Esophagus squamous epithelium (tissue), 4 donors: ENCODE results near the gene CTNNA2.

Source experiments
- POLR2A ChIP-seq, 4 donors: fragments of 450-650 bp; IDR thresholded peaks; one replicate each; pipeline ENCODE4 v1.6.1; 2017; ENCODE audit warnings: antibody characterized with exemption in 4 of 4, mild to moderate bottlenecking in 4 of 4, moderate library complexity in 3 of 4
- TF ChIP-seq, protein P1 (sequence below), 6 experiments: fragments of 450-650 bp in 4 of 6; fragments of 200-600 bp in 2 of 6; sonication (generic) in 2 of 6; IDR thresholded peaks; one replicate each; pipeline ENCODE4 v1.5.1; 2016 to 2019; ENCODE audit warnings: antibody characterized with exemption in 6 of 6, mild to moderate bottlenecking in 4 of 6, moderate library complexity in 4 of 6

DNA sequence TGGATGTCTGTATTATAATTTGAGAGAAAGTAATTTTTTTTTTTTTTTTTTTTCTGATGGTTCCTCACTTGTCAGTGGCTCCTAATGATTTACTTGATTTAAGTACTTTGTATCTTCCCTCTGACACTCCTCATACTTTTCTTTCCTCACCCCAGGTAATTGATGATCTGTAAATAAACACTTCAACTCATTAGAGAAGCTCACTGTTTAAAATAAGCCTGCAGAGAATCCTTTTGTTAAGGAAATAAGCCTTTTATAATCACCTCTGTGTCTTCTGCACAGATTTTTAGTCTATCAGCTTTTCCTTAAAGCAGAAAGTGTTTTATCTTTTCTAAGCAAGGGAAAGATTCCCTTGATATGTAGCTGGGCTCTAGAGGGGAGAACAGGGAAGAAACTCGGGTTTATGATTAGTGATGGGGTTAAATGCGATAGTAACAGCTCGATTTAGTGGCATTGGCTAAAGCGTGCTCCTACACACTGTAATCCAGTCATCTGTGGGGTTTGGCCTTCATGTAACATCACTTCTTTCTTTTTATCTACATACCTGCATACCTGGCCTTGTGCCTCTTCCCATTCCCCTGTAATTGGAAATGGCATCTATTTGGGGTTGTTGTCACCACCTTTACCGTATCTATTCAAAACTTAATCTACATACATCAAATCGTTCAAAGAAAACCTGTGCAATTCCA lies 851.8 kb downstream of the CTNNA2 start:
- TF ChIP-seq POLR2A (IDR thresholded peaks at IDR 0.05): no peak
- TF ChIP-seq, protein P1, sequence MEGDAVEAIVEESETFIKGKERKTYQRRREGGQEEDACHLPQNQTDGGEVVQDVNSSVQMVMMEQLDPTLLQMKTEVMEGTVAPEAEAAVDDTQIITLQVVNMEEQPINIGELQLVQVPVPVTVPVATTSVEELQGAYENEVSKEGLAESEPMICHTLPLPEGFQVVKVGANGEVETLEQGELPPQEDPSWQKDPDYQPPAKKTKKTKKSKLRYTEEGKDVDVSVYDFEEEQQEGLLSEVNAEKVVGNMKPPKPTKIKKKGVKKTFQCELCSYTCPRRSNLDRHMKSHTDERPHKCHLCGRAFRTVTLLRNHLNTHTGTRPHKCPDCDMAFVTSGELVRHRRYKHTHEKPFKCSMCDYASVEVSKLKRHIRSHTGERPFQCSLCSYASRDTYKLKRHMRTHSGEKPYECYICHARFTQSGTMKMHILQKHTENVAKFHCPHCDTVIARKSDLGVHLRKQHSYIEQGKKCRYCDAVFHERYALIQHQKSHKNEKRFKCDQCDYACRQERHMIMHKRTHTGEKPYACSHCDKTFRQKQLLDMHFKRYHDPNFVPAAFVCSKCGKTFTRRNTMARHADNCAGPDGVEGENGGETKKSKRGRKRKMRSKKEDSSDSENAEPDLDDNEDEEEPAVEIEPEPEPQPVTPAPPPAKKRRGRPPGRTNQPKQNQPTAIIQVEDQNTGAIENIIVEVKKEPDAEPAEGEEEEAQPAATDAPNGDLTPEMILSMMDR (IDR thresholded peaks at IDR 0.05): no peak
